HG03460 (cell line): ENCODE data around the gene SLC25A15.

Experiments
- ATAC-seq: cut with Tn5 transposase; IDR thresholded peaks from one replicate; pipeline ENCODE4 v1.9.1; 2021; ENCODE audit not compliant: unreplicated experiment

Gene SLC25A15

DNA sequence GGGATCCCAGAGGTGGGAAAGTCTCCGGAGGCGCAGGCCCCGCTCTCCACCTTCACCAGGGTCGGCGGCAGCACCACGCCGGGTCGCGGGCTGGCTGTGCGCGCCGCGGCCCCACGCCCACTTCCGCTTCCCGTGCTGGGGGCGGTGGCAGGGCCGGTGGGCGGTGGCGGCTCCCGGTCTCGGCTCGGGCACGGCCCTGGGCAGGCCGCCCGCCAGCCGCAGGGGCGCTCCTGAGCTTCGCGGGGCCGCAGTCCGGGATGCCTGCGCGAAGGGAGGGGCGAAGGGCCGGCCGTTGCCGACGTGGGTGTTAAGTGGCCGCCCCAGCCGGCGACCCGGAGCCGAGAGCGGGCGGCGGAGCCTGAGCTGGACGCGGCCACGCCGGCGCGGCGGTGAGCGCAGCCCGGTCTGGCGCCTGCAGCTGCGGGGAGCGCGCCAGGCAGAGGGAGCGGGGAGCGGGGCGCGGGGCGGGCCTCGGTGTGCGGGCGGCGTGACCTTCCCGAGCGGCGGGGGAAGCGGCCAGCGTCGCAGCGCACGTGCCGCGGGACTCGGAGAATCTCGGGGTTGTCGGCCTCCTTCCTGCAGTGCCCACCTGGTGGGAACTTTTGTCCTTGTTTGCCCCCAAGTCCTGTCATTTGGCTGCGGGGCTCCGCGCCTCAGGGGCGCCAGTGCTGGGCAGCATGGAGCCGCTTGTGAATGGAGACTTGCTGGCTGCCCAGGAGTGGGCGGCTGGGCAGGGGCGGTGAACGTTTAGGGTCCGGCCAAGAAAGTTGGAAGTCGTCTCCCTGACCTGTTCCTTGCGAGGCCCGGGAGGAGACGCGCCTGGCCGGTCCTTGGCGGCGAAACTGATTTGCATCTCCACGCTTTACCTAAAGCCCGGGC, at the start of gene SLC25A15:
TSS of gene SLC25A15 (plus strand) at position 337 of the 879 bp plus-strand sequence. CDS start 3,616 bp downstream, outside the sequence.
- peak; percentile 85 for ATAC-seq

DNA sequence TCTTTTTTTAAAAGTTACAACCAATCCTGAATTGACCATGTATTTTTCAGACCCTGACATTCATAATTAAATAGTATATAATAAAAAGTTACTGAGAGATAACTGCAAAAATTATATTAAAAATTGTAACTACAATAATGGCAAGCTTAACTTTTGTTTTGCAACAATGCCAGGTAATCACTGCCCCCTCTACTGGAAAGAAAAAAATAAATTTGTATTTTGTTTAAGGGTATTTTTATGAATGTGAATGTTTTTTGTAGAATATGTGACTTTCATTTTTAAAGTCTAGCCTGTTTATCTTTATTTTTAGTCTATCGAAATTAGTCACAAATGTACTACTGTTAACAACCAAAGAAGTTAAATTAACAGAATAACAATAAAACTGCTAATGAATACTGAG, 40.1 kb upstream of the SLC25A15 start:
- ATAC-seq, result no peak

DNA sequence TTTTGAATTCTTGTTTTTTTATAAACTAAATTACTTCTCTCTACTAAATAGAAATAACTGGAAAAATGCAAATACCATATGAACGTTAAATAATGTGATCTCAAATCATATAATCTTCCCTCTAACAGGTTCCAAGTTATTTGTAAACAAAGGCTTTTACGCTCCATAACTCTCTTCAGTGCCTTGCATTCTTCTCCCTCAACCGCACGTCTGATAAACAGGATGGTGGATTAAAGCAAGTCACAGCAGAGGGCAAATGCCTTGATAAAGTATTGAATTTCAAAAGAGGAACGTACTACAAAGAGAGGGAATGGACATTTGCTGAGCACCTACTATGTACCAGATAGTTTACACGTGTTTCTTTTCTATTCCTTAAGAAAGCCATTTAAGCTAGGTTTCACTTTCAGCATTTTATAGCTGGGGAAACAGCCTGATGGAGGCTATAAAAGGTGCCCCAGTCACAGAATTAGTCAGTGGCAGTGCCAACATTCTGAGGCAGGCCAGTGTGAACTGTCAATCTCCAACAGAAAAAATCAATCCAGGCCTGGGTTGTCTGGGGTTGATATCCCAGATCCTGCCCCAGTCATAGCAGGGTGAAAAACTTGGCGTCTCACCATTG, 34.2 kb upstream of the SLC25A15 start:
- no peak for ATAC-seq

- ATAC-seq, result no peak
These were observed 33.4 kb upstream of the SLC25A15 start for GRCh38 chr13:40756042-40756441.

- ATAC-seq, result no peak
These were observed 30.6 kb upstream of the SLC25A15 start for GRCh38 chr13:40758811-40759210.

DNA sequence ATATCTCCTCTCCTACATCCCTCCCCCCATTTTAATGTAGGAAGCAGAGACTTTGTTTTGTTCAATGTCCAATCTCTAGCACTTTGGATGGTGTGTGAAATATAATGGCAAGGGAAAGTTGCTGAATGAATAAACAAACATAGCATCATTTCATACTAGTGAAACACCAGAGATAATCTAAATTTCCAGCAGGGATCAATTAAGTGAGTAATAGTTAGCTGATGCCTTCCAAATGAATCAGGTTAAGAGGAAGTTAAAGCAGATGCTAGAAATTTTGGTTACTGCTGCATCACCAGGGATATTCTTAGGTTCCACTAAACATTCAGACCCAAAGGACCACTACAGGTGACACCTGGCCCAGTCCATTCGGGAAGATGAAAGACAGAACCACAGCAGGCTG, 26.6 kb upstream of the SLC25A15 start:
- ATAC-seq, result no peak

GRCh38 chr13:40764587-40765403, 24.6 kb upstream of the SLC25A15 start:
- ATAC-seq, result no peak

DNA sequence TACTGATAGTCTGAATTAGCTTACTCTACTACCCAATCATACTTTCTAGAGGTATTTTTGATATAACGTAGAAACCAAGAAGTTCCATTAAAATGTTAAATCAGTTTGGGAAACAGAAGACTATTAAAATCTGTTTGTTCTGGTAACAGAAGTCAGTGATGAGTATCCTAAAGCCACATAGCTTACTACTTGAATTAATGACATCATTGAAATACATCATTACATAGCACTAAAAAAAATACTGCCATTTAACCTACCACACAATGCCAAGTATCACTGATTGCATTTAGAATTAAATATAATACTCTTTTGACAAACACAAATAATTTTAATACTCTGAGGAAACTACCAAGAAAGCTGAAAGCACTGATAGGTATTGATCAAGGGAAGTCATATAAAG, 23.8 kb upstream of the SLC25A15 start:
- no peak for ATAC-seq

- ATAC-seq, result no peak
These were observed 19.4 kb upstream of the SLC25A15 start for GRCh38 chr13:40769970-40770369.

GRCh38 chr13:40770609-40770933, 18.8 kb upstream of the SLC25A15 start:
- ATAC-seq, result no peak

GRCh38 chr13:40770934-40771618, 18.3 kb upstream of the SLC25A15 start, which contains the start of gene MRPS31:
Gene MRPS31, minus strand, starts transcription at chr13:40771190. Its CDS starts 54 bp downstream, at chr13:40771136.
- ATAC-seq, result peak; percentile 96

- ATAC-seq, result no peak
These were observed 16.5 kb upstream of the SLC25A15 start for GRCh38 chr13:40772765-40773473.

DNA sequence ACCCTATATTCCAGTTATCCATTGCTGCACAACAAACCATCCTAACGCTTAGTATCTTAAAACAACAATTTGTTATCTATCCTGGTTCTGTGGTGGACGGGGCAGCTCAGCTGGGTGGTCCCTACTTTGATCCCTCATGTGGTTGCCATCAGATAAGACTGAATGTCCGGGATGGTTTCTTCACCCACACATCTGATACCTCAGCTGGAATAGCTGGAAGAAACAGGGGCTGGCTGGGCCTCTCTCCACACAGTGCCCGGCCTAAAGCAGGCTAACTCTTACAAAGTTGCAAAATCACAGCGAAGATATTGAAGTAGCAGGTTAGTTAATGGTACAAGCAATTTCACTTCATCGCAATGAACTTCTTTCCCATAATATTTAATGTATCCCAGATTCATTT, 14.7 kb upstream of the SLC25A15 start:
- no peak for ATAC-seq

DNA sequence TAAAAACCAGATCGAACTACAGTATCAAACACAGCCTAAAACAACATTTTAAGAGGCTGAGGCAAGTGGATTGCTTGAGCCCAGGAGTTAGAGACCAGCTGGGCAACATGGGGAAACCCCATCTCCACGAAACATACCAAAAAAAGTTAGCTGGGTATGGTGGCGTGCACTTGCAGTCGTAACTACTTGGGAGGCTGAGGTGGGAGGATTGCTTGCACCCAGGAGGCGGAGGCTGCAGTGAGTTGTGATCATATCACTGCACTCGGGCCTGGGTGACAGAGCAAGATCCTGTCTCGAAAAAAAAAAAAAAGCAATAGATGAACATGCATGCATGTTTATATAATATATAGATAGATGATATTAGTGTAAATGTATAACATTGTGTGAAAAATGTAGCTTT, 13.2 kb upstream of the SLC25A15 start:
- ATAC-seq, result no peak

DNA sequence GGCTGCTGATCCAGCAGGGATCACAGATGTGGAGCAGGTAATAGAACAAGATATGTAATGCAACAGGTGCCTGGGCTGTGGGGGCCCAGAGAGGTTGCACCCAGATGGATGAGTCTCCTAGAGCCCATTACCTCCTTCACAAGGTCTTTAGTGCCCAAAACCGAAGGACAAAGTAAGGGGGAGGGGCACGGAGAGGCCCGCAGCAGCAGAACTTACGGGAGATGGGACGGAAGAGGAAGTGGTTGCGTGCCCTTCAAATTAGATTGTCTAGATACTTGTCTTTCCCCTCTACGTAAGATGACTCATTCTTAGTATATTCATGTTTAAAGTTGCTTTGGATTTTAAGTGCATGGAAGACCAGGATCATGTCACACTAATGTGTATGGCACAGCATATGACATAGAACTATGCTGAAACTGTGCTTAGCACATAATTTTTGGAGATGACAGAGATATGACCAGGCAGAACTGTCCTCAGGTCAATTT, 12.7 kb upstream of the SLC25A15 start:
- peak; percentile 52 for ATAC-seq

DNA sequence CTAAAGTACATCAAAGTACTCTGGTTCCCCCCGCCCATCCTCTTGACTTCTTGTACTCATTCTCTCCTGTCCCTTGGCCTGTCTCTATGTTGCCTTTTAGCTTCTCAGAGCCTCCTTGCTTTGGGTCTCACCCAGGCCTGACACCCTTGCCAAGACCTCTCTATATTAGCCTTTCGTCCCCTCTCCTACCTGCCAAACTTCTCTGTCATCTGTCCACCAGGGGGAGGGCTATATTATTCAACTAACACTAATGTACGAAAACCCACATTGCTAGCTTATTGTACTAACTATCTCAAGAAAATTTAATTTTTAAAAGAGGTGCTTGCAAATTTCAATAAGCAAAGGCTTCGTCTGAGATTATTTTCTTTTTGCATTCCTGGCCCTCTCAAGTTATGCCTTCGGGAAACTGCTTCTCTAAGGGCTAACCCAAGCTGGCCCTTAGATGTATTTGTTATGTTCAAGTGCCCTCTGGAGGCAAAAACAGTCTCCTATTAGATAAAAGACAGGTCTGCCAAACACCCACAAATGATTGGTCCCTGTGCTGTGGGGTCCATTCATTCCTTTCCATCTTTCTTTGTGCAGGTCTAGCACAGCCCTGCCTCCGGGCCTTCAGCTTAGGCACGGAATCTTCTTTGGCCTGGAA, 12.1 kb upstream of the SLC25A15 start:
- ATAC-seq, result peak; percentile 77

- no peak for ATAC-seq
These were observed 11.6 kb upstream of the SLC25A15 start for GRCh38 chr13:40777809-40778175.

GRCh38 chr13:40779049-40779448, 10.4 kb upstream of the SLC25A15 start:
- no peak for ATAC-seq

DNA sequence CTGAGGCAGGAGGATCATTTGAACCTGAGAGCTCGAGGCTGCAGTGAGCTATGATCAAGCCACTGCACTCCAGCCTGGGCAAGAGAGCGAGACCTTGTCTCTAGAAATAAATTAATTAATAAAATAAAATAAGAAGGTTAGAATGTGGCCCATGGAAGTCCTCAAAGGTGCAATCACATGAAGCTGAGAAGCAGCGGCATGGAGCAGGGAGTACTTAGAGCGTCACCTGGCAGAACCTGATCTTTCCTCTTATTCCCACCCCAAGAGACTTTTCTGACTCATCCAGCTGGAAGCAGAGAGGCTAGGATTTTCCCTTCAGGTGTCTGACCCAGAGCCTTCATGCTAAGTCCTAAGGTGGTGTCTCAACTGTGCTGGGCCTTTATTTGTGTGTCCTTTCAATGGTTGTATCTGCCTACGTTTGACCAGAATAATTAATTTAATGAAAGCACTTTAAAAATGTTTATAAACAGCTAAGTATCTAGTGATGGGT, 9.6 kb upstream of the SLC25A15 start:
- no peak for ATAC-seq
